A549 (cell line): ENCODE measurements around the gene RCE1.

Experiments used
- CTCF ChIP-seq: fragments of >200 bp; sonication (Bioruptor Twin); formaldehyde crosslinking; IDR thresholded peaks from 3 replicates; pipeline ENCODE4 v1.5.1; 2016
- POLR2A ChIP-seq: IDR thresholded peaks from 2 replicates; pipeline ENCODE4 v1.6.1; 2012; ENCODE audit warnings: mild to moderate bottlenecking, low read length
- RAD21 ChIP-seq, 2 experiments: fragments of >200 bp in 1 of 2; sonication (Bioruptor Twin) in 1 of 2; formaldehyde crosslinking in 1 of 2; IDR thresholded peaks in 1 of 2; conservative IDR thresholded peaks in 1 of 2; 2 replicates in 1 of 2; 3 replicates in 1 of 2; pipeline ENCODE4 v1.6.1; 2012 to 2018; ENCODE audit warnings: inconsistent platforms in 1 of 2

- TF ChIP-seq POLR2A (no peak), RAD21 (conservative IDR thresholded peaks at IDR 0.05 in 1 of 2, IDR thresholded peaks at IDR 0.05 in 1 of 2) (no peak), CTCF (no peak)
These were observed 32.1 kb downstream of the RCE1 start for GRCh38 chr11:66875378-66875777.
